ENCODE results near the gene HHIPL1. TPM values are rescaled to one million over a fixed set of nuclear protein-coding genes. Genes with fewer than 3 reads are reported as not detected.

The HHIPL1 gene
- total and polyA plus RNA-seq, 2 of the 8 experiments (the other 6 are each of a cell fraction or from before 2014, with no cell fraction given) = 1.5 to 2.6 TPM

DNA sequence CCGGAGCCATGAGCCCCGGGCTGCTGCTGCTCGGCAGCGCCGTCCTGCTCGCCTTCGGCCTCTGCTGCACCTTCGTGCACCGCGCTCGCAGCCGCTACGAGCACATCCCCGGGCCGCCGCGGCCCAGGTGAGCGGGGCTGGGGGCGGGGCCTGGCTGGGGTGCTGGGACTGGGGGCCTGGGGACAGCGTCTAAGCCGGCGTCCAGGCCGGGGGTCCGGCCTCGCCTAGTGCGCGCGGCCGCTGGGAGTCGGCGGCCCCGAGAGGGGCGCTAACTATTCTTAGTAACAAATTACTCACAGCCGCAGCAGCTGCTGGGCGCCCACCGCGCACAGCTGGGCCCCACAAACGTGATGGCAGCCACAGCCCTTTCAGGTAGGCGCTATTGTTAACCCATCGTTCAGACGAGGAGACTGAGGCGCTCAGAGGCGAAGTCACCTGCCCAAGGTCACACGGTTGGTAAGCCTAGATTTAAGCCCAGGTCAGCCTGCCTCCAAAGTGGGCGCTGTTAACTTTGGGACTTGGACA is 39.5 kb downstream of the HHIPL1 start:
- no peak overlapping the region for H4K91ac ChIP-seq (replicated peaks; ENCODE audit: insufficient read length, low read length)
- 8% methylated on average over 36 of the region's 45 CpGs; no CpG with 5 or more reads in 1 of the 2 experiments for WGBS, 2 experiments (ENCODE audit: extremely low coverage in 1 of 2, insufficient coverage in 1 of 2, insufficient read length in 1 of 2, insufficient replicate concordance in 2 of 2, low coverage in 1 of 2, low lambda C conversion rate in 2 of 2, missing lambda C conversion rate in 1 of 2)
- H4K8ac ChIP-seq (ENCODE audit: extremely low read depth, insufficient read depth, low read length) = no peak overlapping the region
- H3K4me1 ChIP-seq (replicated peaks in 1 of 4; ENCODE audit: control insufficient read depth in 3 of 4, insufficient read depth in 4 of 4, low read length in 3 of 4) = peaks cover 0 to 10% (median 9%) of the 10 kb centered on the region in 4 experiments; a peak in 6 of 7 replicates
- H2BK120ac ChIP-seq (replicated peaks; ENCODE audit: low read depth, low read length) = no peak overlapping the region
- H3K27ac ChIP-seq (ENCODE audit: low read depth, low read length) = no peak overlapping the region
- no peak overlapping the region for H2AFZ ChIP-seq (ENCODE audit: low read length)
- POLR2A ChIA-PET (ENCODE audit: partially characterized antibody) = interaction anchor here (0.6 to 1.1 kb wide), 4 partner anchors 10 to 24 kb away, joined by 3 to 4 read pairs (median 3); no protein-coding TSS in a partner anchor
- no peak overlapping the region for H2BK12ac ChIP-seq (ENCODE audit: low read depth, low read length)
- H3K4ac ChIP-seq (replicated peaks; ENCODE audit: insufficient read length, low read depth, low read length) = no peak overlapping the region
- peak overlapping the region; percentile 46 to 79 (median 54) for H3K4me3 ChIP-seq (ENCODE audit: extremely low read depth in 1 of 4, insufficient read depth in 2 of 4, low read depth in 3 of 4, low read length in 4 of 4)
- H3K9ac ChIP-seq (replicated peaks in 1 of 4; ENCODE audit: extremely low read depth in 1 of 4, low read depth in 3 of 4, low read length in 3 of 4) = peak overlapping the region in 2 of 4 experiments; percentile 11 to 64; a peak in 1 of 7 replicates
- H3K18ac ChIP-seq (ENCODE audit: extremely low read depth, low read length) = no peak overlapping the region; the same call in 1 of the 2 replicates
- CTCF ChIA-PET (ENCODE audit: partially characterized antibody) = interaction anchor here (0.6 to 1.8 kb wide), 9 partner anchors 12 to 425 kb away, joined by 3 to 6 read pairs (median 3); no protein-coding TSS in a partner anchor
- no peaks in the 10 kb centered on the region for H4K20me1 ChIP-seq (replicated peaks in 1 of 2; ENCODE audit: control insufficient read depth in 1 of 2, insufficient read depth in 2 of 2, low read length in 2 of 2)
- H3K56ac ChIP-seq (replicated peaks; ENCODE audit: insufficient read length, low read depth, low read length) = no peak overlapping the region
- H3K4me2 ChIP-seq (ENCODE audit: insufficient read depth in 1 of 2, low read depth in 2 of 2, low read length in 2 of 2) = peak overlapping the region; percentile 87 to 97
- no peak overlapping the region for H2AK5ac ChIP-seq (ENCODE audit: low read depth, low read length)
- no peak overlapping the region for H3K23ac ChIP-seq (ENCODE audit: insufficient read length)
- H3K27me3 ChIP-seq (replicated peaks in 1 of 4; ENCODE audit: control insufficient read depth in 3 of 4, extremely low read depth in 1 of 4, insufficient read depth in 3 of 4, low read length in 3 of 4) = no peaks in the 10 kb centered on the region
- no peaks in the 10 kb centered on the region for H3K9me3 ChIP-seq (ENCODE audit: insufficient read depth in 2 of 2, low read depth in 1 of 2, low read length in 1 of 2)
- no peak for FAIRE-seq
- no peaks in the 10 kb centered on the region for H3K79me1 ChIP-seq (ENCODE audit: low read depth, low read length)
- H2BK5ac ChIP-seq (ENCODE audit: low read depth, low read length) = no peak overlapping the region
- no peak overlapping the region for H2BK15ac ChIP-seq (ENCODE audit: low read length)
- H3K79me2 ChIP-seq (ENCODE audit: control insufficient read depth in 1 of 2, insufficient read depth in 2 of 2, low read length in 2 of 2) = no peaks in the 10 kb centered on the region
- no peaks in the 10 kb centered on the region for H3K36me3 ChIP-seq (ENCODE audit: control insufficient read depth in 2 of 4, insufficient read depth in 4 of 4, low read length in 3 of 4)
- H3K23me2 ChIP-seq (ENCODE audit: low read depth, low read length) = peaks cover 9% of the 10 kb centered on the region
- DNase-seq (ENCODE audit: low read depth in 1 of 2, low spot score in 2 of 2) = no peak
- no peak overlapping the region for H4K5ac ChIP-seq (ENCODE audit: insufficient read length, low read depth, low read length)
- 0 out of 2 replicates have a peak overlapping the region, but pooled peaks have one; percentile 72 for H2BK20ac ChIP-seq (ENCODE audit: low read length)
- no peak overlapping the region for H3K14ac ChIP-seq (ENCODE audit: insufficient read length)
- TF ChIP-seq CBX8 (IDR thresholded peaks at IDR 0.05; ENCODE audit: borderline replicate concordance, low read depth, low read length) (no peak), ASH2L (IDR thresholded peaks at IDR 0.05; ENCODE audit: low read length) (no peak), GABPA (IDR thresholded peaks at IDR 0.05; ENCODE audit: borderline replicate concordance, insufficient read depth, low read length) (no peak), SP2 (IDR thresholded peaks at IDR 0.05; ENCODE audit: low read length) (no peak), CBX5 (IDR thresholded peaks at IDR 0.05; ENCODE audit: low read depth, low read length) (no peak), GTF2F1 (IDR thresholded peaks at IDR 0.05; ENCODE audit: borderline replicate concordance, low read depth, low read length) (no peak), CTBP2 (IDR thresholded peaks at IDR 0.05; ENCODE audit: borderline replicate concordance, insufficient read depth, insufficient read length, low read length) (no peak), SIX5 (IDR thresholded peaks at IDR 0.05; ENCODE audit: low read depth, low read length) (no peak), SP1 (IDR thresholded peaks at IDR 0.05; ENCODE audit: low read depth, low read length) (no peak), KDM1A (IDR thresholded peaks at IDR 0.05; ENCODE audit: borderline replicate concordance, low read length) (peak; percentile 97), HDAC6 (IDR thresholded peaks at IDR 0.05; ENCODE audit: low read depth, low read length) (no peak), MAFK (IDR thresholded peaks at IDR 0.05; ENCODE audit: low read depth, low read length) (no peak), RBBP5 (IDR thresholded peaks at IDR 0.05; ENCODE audit: borderline replicate concordance, low read depth, low read length) (0 out of 2 replicates have a peak, but pooled peaks have one; percentile 2)

All from H1 (cell line).